HG03175 (cell line): ENCODE results near the gene FSD1L.
"Not testable (repeated sequence)": the region's sequence is repeated elsewhere in the genome, so short reads cannot be mapped to it uniquely, and the experiment has no call there.

Experiments used
- ATAC-seq: cut with Tn5 transposase; IDR thresholded peaks from one replicate; pipeline ENCODE4 v1.9.1; 2021; ENCODE audit warnings: mild to moderate bottlenecking, moderate library complexity; ENCODE audit not compliant: unreplicated experiment

Gene FSD1L

GRCh38 chr9:105483618-105484017 lies 35.8 kb downstream of the FSD1L start:
- peak; percentile 77 for ATAC-seq

GRCh38 chr9:105484226-105484625 lies 36.4 kb downstream of the FSD1L start:
- no peak for ATAC-seq

GRCh38 chr9:105485131-105485530 lies 37.3 kb downstream of the FSD1L start:
- no peak for ATAC-seq

GRCh38 chr9:105496826-105497225 lies 49.0 kb downstream of the FSD1L start:
- no peak for ATAC-seq

- ATAC-seq = no peak
Observed at GRCh38 chr9:105497704-105498103, 49.9 kb downstream of the FSD1L start.

- ATAC-seq = peak; percentile 82
Observed at GRCh38 chr9:105500108-105500766, 52.4 kb downstream of the FSD1L start.

- ATAC-seq = no peak
Observed at GRCh38 chr9:105501414-105501813, 53.6 kb downstream of the FSD1L start.

- ATAC-seq = no peak
Observed at GRCh38 chr9:105502276-105502675, 54.4 kb downstream of the FSD1L start.

GRCh38 chr9:105503881-105504280 lies 56.0 kb downstream of the FSD1L start:
- peak; percentile 39 for ATAC-seq

GRCh38 chr9:105507096-105507790 lies 59.4 kb downstream of the FSD1L start:
- ATAC-seq = no peak

GRCh38 chr9:105508530-105508929 lies 60.7 kb downstream of the FSD1L start:
- no peak for ATAC-seq

- no peak for ATAC-seq
Observed at GRCh38 chr9:105510024-105510423, 62.2 kb downstream of the FSD1L start.

GRCh38 chr9:105511446-105511845 lies 63.6 kb downstream of the FSD1L start:
- no peak for ATAC-seq

- no peak for ATAC-seq
Observed at GRCh38 chr9:105515811-105516413, 68.1 kb downstream of the FSD1L start.

- ATAC-seq = peak; percentile 75
Observed at GRCh38 chr9:105519710-105520369, 72.0 kb downstream of the FSD1L start.

GRCh38 chr9:105520992-105521391 lies 73.2 kb downstream of the FSD1L start:
- not testable (repeated sequence) for ATAC-seq

GRCh38 chr9:105522618-105523385 lies 75.0 kb downstream of the FSD1L start:
- ATAC-seq = peak; percentile 63

- ATAC-seq = no peak
Observed at GRCh38 chr9:105531530-105531929, 83.7 kb downstream of the FSD1L start.

- no peak for ATAC-seq
Observed at GRCh38 chr9:105535920-105536668, 88.3 kb downstream of the FSD1L start.

GRCh38 chr9:105539452-105539851 lies 91.6 kb downstream of the FSD1L start:
- ATAC-seq = no peak
